Measurements from ENCODE around the gene HOXC10. TPM values are rescaled to one million over a fixed set of nuclear protein-coding genes. Genes with fewer than 3 reads are reported as not detected.

HOXC10 gene
- total and polyA plus RNA-seq, 2 of the 8 experiments (the other 6 are each of a cell fraction or from before 2014, with no cell fraction given) = not detected

DNA sequence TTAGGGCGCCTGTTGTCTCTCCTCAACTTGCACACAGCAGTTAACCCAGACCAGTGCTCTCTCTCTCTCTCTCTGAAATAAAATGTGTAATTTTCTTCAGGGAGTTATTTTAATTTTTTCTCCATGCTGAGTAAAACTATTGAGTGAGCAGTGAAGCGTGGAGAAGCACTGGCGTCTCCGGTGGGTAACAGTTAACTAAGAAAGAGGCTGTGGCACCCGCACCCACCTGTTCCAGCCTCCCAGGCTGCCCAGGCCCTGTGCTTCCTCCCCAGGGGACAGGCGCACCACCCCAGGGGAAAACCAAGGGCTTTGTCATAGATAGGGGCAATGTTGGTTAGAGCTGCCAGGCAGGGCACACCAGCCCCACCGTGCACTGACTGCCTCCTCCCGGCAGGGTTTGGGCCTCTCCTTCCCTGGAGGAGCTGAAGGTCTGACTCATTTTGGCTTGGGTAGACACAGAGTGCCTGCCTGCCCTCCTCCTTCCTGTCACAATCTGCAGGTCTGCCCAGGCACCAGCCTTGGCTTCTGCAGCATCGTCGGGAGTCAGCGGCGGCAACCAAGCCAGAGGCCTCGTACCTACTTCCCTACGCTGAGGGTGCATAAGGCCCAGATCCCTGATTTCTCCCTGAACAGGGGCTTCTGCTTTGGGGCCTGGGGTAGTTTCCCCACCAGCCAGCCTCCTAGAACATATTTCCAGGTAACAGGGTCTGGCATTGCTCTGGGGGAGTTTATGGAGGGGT, 51.8 kb downstream of the HOXC10 start:
- H3K23me2 ChIP-seq (ENCODE audit: low read depth, low read length) = no peaks in the 10 kb centered on the region
- H3K79me1 ChIP-seq (ENCODE audit: low read depth, low read length) = no peaks in the 10 kb centered on the region
- peaks cover 96 to 100% (median 99%) of the 10 kb centered on the region in 4 experiments for H3K27me3 ChIP-seq (replicated peaks in 1 of 4; ENCODE audit: control insufficient read depth in 3 of 4, extremely low read depth in 1 of 4, insufficient read depth in 3 of 4, low read length in 3 of 4)
- no peak overlapping the region for H2AFZ ChIP-seq (ENCODE audit: low read length)
- H4K91ac ChIP-seq (replicated peaks; ENCODE audit: insufficient read length, low read length) = no peak overlapping the region
- H3K23ac ChIP-seq (ENCODE audit: insufficient read length) = no peak overlapping the region
- no peak overlapping the region for H2BK20ac ChIP-seq (ENCODE audit: low read length)
- H3K14ac ChIP-seq (ENCODE audit: insufficient read length) = no peak overlapping the region
- H3K18ac ChIP-seq (ENCODE audit: extremely low read depth, low read length) = no peak overlapping the region
- H3K36me3 ChIP-seq (ENCODE audit: control insufficient read depth in 2 of 4, insufficient read depth in 4 of 4, low read length in 3 of 4) = peaks cover 0 to 5% (median 0%) of the 10 kb centered on the region in 4 experiments; a peak in 1 of 8 replicates
- H3K27ac ChIP-seq (ENCODE audit: low read depth, low read length) = no peak overlapping the region
- no peak overlapping the region for H2BK12ac ChIP-seq (ENCODE audit: low read depth, low read length)
- no peaks in the 10 kb centered on the region for H3K79me2 ChIP-seq (ENCODE audit: control insufficient read depth in 1 of 2, insufficient read depth in 2 of 2, low read length in 2 of 2)
- WGBS, 2 experiments (ENCODE audit: extremely low coverage in 1 of 2, insufficient coverage in 1 of 2, insufficient read length in 1 of 2, insufficient replicate concordance in 2 of 2, low coverage in 1 of 2, low lambda C conversion rate in 2 of 2, missing lambda C conversion rate in 1 of 2) = 62% methylated on average over 14 of the region's 14 CpGs; no CpG with 5 or more reads in 1 of the 2 experiments
- no peaks in the 10 kb centered on the region; a peak in 2 of 4 replicates for H3K9me3 ChIP-seq (ENCODE audit: insufficient read depth in 2 of 2, low read depth in 1 of 2, low read length in 1 of 2)
- H3K4me3 ChIP-seq (ENCODE audit: extremely low read depth in 1 of 4, insufficient read depth in 2 of 4, low read depth in 3 of 4, low read length in 4 of 4) = no peak overlapping the region
- FAIRE-seq (no peak), DNase-seq (ENCODE audit: low read depth in 1 of 2, low spot score in 2 of 2) (no peak)
- H2BK120ac ChIP-seq (replicated peaks; ENCODE audit: low read depth, low read length) = no peak overlapping the region
- no peak overlapping the region for H2AK5ac ChIP-seq (ENCODE audit: low read depth, low read length)
- TF ChIP-seq MAFK (IDR thresholded peaks at IDR 0.05; ENCODE audit: low read depth, low read length) (no peak), PHF8 (conservative IDR thresholded peaks at IDR 0.05; ENCODE audit: low read depth, low read length) (no peak), TAF1 (IDR thresholded peaks at IDR 0.05; ENCODE audit: low read depth, low read length) (no peak), KDM1A (IDR thresholded peaks at IDR 0.05; ENCODE audit: borderline replicate concordance, low read length) (no peak), CBX8 (IDR thresholded peaks at IDR 0.05; ENCODE audit: borderline replicate concordance, low read depth, low read length) (0 out of 2 replicates have a peak, but pooled peaks have one; percentile 70), SUZ12 (IDR thresholded peaks at IDR 0.05; ENCODE audit: low read length) (peak; percentile 75; the same call in 1 of the 2 replicates), EZH2 (IDR thresholded peaks at IDR 0.05; ENCODE audit: low read depth, low read length, severe bottlenecking) (peak; percentile 80), CBX5 (IDR thresholded peaks at IDR 0.05; ENCODE audit: low read depth, low read length) (no peak), RNF2 (IDR thresholded peaks at IDR 0.05; ENCODE audit: borderline replicate concordance, low read depth, low read length, missing control alignments, poor library complexity, severe bottlenecking) (peak; percentile 33)
- H3K56ac ChIP-seq (replicated peaks; ENCODE audit: insufficient read length, low read depth, low read length) = no peak overlapping the region
- ChIA-PET CTCF (ENCODE audit: partially characterized antibody) (interaction anchor here (1.1 to 20.0 kb wide), 7 partner anchors 8 to 290 kb away, joined by 3 to 339 read pairs (median 4); partner anchors contain the start of gene SMUG1), POLR2A (ENCODE audit: partially characterized antibody) (no interaction called here)
- no peak overlapping the region for H2BK15ac ChIP-seq (ENCODE audit: low read length)
- no peak overlapping the region for H2BK5ac ChIP-seq (ENCODE audit: low read depth, low read length)
- H4K5ac ChIP-seq (ENCODE audit: insufficient read length, low read depth, low read length) = no peak overlapping the region
- no peak overlapping the region for H3K4ac ChIP-seq (replicated peaks; ENCODE audit: insufficient read length, low read depth, low read length)
- no peak overlapping the region; the same call in 1 of the 2 replicates for H4K8ac ChIP-seq (ENCODE audit: extremely low read depth, insufficient read depth, low read length)
- no peak overlapping the region for H3K9ac ChIP-seq (replicated peaks in 1 of 4; ENCODE audit: extremely low read depth in 1 of 4, low read depth in 3 of 4, low read length in 3 of 4)
- H4K20me1 ChIP-seq (replicated peaks in 1 of 2; ENCODE audit: control insufficient read depth in 1 of 2, insufficient read depth in 2 of 2, low read length in 2 of 2) = peaks cover 9 to 23% of the 10 kb centered on the region in 2 experiments
- no peak overlapping the region for H3K4me2 ChIP-seq (ENCODE audit: insufficient read depth in 1 of 2, low read depth in 2 of 2, low read length in 2 of 2)
- H3K4me1 ChIP-seq (replicated peaks in 1 of 4; ENCODE audit: control insufficient read depth in 3 of 4, insufficient read depth in 4 of 4, low read length in 3 of 4) = peaks cover 0 to 5% (median 0%) of the 10 kb centered on the region in 4 experiments; a peak in 4 of 7 replicates
